T follicular helper cell (primary cell): ENCODE results near the gene MAPK1.
"Not testable (repeated sequence)": the region's sequence is repeated elsewhere in the genome, so short reads cannot be mapped to it uniquely, and the experiment has no call there.

Experiments
- DNase-seq: peaks from one replicate; pipeline ENCODE4 v3.0.0-alpha.2; 2020; ENCODE audit warnings: low read depth

The MAPK1 gene

DNA sequence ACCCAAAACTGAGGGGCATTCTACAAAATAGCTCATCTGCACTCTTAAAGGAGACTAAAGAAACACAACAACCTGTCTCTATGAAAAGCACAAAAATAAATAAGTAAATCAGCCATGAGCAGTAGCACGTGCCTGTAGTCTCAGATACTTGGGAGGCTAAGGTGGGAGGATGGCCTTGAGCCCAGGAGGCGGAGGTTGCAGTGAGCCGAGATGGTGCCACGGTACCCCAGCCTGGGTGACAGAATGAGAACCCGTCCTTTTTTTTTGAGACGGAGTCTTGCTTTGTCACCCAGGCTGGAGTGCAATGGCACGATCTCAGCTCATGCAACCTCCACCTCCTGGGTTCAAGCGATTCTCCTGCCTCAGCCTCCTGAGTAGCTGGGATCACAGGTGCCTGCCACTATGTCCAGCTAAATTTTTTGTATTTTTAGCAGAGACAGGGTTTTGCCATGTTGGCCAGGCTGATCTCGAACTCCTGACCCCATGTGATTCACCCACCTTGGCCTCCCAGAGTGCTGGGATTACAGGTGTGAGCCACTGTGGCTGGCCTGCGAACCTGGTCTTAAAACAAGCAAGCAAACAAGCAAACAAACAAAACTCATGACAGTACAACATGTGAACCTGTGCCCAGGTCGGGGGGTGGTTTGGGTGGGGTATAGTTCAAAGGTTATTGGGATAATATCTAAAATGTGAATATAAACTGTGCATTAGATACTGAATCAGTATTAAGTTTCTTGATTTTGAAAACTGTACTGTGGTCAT, 76.4 kb downstream of the MAPK1 start:
- DNase-seq = not testable (repeated sequence)

GRCh38 chr22:21790359-21790758, 77.1 kb downstream of the MAPK1 start:
- no peak for DNase-seq

GRCh38 chr22:21787565-21787964, 79.9 kb downstream of the MAPK1 start:
- DNase-seq = not testable (repeated sequence)

- DNase-seq = no peak
Measured at GRCh38 chr22:21780259-21780658, 87.2 kb downstream of the MAPK1 start.

GRCh38 chr22:21779444-21779843, 88.0 kb downstream of the MAPK1 start:
- DNase-seq = no peak

- no peak for DNase-seq
Measured at GRCh38 chr22:21778705-21779363, 88.6 kb downstream of the MAPK1 start.

DNA sequence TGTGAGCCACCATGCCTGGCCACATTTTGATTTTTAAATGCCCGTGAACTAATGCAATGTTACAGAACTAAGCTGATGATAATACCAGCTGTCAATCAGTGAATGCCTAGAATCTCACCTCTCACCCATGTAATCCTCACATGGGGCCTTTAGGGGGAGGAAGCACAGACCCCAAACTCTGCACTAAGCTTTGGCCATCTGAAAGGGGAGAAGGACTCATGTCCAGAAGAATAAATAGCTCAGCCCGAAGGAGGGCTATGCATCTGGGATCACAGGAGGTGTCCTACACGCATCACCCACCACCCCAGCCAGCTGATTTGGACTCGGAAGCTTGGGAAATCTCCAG, 95.8 kb downstream of the MAPK1 start:
- DNase-seq = no peak

DNA sequence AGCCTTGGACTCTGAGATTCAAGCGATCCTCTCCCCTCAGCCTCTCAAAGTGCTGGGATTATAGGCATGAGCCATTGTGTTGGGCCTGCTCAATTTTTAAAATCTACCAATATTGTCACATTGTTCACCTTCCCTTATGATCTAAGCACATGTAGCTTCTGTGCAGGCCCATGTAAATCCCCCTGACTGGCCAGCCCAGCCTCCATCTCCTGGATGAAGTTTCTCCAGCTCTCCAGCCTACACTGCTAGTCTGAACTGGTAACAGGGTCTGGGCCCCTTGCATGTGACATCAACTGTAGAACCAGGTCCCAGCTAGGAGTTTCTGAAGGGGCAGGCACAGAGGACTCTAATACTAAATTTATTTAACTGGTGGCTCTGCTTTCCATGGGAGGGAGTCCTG, 99.0 kb downstream of the MAPK1 start:
- no peak for DNase-seq

DNA sequence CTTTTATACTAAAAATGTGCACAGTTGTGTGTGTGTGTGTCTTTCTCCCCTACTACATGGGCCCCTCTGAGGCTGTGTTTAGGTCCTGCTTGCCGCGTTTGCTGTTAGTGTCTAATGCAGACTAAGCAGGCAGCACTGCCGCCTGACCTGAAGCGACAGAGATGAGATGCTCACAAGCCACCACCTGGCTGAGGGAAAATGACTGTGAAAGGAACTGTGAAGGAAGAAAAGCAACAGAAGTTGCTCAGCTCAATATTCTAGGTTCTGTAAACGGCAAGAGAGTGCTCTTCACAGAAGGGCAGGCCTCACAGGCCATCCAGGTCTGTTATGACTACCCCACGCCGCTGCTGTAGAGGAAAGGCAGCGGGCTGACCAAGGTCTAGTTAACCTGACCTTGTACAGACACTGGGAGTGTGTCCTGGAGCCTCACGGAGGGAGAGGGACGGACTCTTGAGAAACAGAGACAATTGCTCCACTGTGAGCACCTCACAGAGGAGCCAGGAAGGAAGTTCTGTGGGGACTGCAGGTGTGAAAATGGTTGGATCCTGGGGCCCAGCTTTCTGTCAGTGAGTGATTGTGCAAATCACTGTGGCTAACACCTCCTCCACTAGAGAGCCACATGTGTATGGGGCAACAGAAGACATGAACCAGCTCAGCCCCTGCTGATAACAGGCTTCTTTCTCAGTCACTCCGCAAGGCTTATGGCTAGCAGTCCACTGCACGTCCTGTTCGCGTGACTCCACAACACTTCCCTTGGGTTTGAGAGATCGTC, 100.6 kb downstream of the MAPK1 start:
- DNase-seq = peak; percentile 4

GRCh38 chr22:21765909-21766529, 101.4 kb downstream of the MAPK1 start:
- DNase-seq = no peak

DNA sequence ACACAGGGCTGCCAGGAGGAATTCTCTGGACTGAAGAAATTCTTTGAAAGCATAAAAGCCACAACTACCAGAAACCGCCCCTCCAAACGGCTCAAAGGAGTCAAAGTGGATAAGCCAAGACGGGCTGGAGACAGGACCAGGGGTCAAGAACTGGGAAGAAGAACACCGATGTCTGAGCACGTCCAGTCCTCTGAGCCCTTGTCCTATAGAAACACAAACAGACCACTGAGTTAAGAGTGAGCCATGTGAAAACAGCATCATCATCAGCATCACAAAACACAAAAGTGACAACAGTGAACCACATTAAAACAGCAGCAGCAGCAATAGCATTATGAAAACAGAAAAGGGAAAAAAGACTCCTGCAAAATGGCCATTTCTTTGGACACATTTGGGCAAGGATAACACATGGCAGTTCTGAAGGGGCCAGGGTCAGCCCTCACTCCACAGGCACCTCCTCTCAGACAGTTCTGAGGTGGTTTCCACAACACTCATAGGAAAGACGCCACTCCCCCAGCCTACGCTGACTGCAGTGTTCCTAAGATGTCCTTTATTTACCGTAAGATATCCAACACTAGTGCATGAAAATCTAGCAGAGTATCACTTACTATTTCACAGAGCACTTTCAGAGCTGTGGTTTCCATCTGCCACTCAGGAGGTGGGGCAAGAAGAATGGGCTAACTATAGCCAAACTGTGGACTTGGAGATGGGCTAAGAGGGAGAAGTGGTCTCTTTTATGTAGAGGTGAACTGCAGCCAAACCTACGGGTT, 103.2 kb downstream of the MAPK1 start:
- no peak for DNase-seq

GRCh38 chr22:21762712-21763581, 104.5 kb downstream of the MAPK1 start:
- DNase-seq = no peak

DNA sequence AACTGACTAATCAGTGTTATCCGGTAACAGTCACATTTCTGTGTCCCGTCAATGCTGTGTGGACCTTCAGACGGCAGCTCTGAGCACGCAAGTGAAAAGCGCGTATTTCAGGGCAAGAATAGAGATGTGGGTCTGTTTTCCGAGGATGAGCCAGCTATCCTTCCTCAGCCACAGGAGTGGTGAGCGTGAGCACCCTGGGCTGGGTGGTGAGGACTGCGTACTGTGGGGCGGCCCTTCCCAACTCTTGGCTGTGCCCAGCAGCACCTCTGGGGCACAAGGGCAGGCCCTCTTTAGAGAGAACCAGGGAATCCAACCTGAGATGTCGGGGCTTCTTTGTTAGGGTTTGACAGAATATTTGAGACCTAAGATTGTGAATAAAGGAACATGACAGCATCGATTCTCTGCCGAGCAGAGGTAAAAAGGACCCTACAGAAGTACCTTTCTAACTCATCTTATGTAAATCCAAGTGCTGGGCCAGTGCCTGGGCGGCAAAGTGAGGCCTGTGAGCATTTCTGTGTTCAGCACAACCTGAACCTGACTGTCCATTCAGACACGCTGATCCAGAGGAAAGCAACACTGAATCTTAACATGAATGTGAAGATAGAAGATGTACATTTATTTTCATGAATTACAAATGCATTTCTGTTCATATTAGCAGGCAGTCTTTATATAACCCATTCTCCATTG, 105.3 kb downstream of the MAPK1 start:
- no peak for DNase-seq

DNA sequence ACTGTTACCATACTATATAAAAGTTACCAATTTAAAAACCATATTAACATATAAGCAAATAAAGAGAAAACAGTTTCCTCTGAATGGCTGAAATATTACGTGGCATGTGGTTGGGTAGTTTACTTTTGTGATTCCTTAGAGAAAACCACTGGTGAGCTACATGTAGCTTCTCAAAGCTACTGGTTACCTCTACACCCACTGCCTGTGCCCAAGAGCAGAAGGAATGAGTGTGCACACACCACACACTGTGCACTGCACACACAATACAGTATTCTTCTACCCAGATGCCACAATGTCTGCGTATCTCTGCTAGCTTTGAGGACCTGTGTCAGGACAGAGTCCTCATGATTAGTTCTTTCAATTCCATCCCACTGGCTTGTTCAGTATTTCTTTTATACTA, 106.4 kb downstream of the MAPK1 start:
- DNase-seq = no peak

GRCh38 chr22:21760640-21761039, 106.8 kb downstream of the MAPK1 start:
- no peak for DNase-seq

DNA sequence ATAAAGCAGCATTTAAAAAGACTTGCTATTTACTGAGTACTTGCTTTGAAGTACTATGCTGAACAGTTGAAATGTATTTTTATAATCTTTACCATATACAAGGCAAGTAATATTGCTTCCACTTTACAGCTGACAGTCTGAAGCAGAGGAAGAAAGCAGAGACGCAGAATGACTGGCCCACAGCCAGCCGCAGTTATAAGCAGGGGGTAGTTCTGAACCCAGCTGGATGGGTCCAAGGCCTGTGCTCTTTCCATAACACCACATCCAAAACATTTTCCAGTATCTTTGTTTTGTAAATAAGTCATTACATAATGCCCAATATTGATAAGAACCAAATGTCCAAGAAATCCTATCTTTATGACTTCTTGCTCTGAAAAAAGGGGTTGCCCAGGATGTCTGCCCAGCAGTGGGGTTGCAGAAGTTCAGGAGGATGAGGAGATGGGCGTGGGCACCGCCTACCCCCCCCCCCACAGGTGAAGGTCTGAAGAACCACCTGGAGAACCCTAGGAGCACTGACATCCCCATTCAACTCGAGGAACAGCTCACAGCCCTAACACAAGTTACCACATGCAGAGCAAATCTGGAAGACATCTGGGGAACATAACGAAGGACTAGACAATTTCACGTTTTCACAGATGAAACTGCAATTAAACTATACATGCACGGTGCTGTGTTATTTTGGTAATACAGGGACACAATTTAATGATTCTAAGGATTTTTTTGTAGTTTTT, 107.6 kb downstream of the MAPK1 start:
- DNase-seq = no peak

GRCh38 chr22:21759093-21759492, 108.4 kb downstream of the MAPK1 start:
- no peak for DNase-seq

GRCh38 chr22:21758091-21758864, 109.2 kb downstream of the MAPK1 start:
- no peak for DNase-seq

GRCh38 chr22:21755851-21756284, 111.6 kb downstream of the MAPK1 start:
- DNase-seq = no peak
